Measurements from ENCODE around the gene SHISA4. TPM values are rescaled to one million over a fixed set of nuclear protein-coding genes. Genes with fewer than 3 reads are reported as not detected.
"Not testable (repeated sequence)": the region's sequence is repeated elsewhere in the genome, so short reads cannot be mapped to it uniquely, and the experiment has no call there.

SHISA4 gene
- total RNA-seq, 1 experiment from 2014 or later = 10.9 TPM

DNA sequence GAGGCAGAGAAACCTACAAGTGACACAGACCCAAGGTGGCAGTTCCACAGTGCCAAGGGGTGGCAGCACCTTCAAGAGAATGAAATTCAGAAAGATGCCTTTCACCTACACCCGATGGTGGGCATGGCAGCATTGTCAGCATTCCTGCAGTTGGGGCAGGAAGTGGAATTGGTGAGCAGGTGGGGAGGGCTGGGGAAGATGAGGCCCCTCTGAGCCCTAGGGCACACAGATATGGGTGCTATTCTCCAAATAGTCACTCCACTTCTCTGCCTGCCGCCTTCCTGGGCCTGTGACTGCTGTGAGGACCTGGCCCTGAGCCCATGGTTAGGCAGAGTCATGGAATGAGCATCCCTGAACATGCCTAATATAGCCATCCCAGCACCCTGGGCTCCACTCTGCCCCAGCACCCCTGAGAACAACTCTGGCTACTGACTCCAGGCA lies 8.3 kb downstream of the SHISA4 start:
- DNase-seq (ENCODE audit: low read depth) = no peak

DNA sequence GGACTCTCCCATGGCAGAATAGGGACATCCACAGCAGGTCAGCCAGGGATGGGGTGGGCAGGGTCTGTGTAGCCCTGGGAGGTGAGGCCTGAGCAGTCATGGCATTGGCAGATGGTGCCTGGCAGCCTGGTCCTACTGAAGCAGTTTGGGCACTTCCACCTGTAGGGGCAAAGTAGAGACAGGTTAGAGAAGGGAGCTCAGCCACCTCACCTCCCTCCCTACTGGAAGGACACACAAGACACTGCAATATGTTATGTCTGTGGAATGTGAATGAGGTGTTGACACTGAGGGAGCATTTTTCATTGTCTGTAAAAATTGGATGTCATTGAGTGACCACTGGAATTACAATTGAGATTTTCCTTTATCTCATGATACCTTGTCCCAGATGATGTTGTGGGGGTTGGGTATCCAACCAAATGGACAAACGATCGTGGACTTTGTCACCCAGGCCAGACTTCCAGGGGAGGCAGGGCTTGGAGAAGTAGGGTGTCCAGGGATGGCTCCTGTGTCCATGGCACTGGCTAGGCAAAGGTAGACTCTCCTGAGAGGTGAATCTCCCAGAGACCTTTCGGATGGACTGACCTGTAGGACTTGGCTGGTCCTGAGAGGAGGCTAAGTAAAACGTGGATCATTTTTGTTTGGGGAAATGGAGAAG lies 9.7 kb downstream of the SHISA4 start:
- no peak for DNase-seq (ENCODE audit: low read depth)

DNA sequence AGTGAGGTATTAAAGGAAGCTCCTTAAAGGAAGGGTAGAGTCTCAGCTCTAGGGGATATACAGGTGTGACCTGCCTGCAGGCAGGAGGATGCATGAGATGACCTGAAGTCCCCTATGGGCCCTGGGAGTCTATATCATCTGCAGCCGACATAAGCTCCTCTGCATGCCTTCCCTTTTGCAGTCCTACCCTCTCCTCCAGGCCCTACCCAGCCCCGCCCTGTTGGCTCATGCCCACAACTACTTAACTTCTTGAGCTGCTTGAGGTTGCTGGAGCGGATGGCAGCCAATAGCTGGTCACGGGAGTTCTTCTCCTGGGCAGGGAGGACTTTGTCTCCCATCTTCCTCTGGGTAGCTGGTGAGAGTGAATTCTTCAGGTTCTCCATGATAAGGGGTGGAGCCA lies 10.3 kb downstream of the SHISA4 start:
- no peak for DNase-seq (ENCODE audit: low read depth)

GRCh38 chr1:201899683-201900429 lies 11.2 kb downstream of the SHISA4 start:
- no peak for DNase-seq (ENCODE audit: low read depth)

- no peak for DNase-seq (ENCODE audit: low read depth)
Observed at GRCh38 chr1:201900476-201900875, 11.8 kb downstream of the SHISA4 start.

- DNase-seq (ENCODE audit: low read depth) = not testable (repeated sequence)
Observed at GRCh38 chr1:201901036-201901435, 12.3 kb downstream of the SHISA4 start.

GRCh38 chr1:201902198-201902597 lies 13.5 kb downstream of the SHISA4 start:
- DNase-seq (ENCODE audit: low read depth) = no peak

- DNase-seq (ENCODE audit: low read depth) = no peak
Observed at GRCh38 chr1:201903135-201903534, 14.4 kb downstream of the SHISA4 start.

DNA sequence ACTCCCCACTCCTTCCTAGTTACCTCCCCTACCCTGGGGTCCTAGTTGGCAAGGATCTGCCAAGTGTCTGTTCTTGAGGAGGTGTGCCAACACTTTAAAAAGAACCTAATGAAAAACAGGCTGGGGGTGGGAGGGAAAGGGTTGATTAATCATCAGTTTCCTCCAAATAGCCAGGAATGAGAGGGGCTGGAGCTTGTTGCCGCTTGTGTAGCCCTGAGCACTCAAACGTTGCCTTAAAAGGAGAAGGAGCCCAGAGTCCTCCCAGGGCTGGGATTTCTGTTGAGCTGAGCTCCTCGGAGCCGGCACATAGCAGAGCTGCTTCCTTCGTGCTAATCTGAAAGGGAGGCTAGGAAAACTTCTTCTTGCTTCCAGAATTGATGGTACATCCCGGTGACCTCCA lies 15.9 kb downstream of the SHISA4 start:
- peak; percentile 21 for DNase-seq (ENCODE audit: low read depth)

DNA sequence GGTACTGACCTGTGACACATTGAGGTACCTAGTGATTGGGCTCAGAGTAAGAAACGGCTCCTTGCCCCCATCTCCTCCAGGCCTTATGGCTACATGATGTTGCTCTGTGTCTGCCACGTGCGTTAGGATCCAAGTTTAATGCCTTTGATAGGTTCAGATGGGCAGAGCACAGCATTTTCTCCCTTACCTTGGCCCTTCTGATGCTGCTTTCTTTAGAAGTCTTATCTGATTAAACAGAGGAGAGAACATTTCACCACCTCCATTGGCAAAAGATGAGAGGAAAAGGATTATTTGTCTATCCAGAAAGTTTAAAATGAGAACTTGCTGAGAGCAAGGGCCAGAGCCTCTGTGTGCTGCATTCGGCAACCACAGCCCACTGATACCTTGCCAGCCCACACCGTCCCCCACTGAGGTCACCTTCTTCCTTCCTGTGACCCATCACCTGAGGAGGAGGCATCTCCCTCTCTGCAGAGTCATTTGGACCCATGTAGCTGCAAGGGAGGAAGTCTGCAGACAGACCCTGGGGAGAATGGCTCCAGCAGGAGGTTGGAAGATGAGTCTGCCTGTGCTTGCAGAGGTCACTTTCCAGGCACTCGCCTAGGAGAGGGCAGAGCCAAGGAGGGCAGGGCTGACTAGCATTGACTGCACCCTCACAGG lies 16.7 kb downstream of the SHISA4 start:
- DNase-seq (ENCODE audit: low read depth) = no peak

DNA sequence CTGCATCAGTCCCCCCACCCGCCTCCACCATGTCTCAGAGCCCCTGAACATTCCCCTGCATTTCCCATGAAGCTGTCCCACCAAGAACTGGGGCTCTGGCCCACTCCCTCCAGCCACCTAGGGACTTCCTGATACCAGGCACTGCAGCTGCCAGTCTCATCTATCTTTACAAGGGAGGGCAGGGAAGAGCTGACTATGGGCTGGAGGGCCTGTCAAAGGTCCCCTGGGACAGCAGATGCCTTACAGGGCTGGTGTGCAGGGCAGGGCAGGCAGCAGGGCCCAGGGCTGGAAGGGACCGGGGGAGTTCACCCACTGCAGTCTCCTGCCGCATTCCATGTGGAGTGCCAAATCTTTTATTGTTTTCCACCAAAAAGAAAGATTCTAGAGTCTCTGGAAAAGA lies 17.6 kb downstream of the SHISA4 start:
- no peak for DNase-seq (ENCODE audit: low read depth)

GRCh38 chr1:201907621-201908020 lies 18.9 kb downstream of the SHISA4 start:
- no peak for DNase-seq (ENCODE audit: low read depth)

DNA sequence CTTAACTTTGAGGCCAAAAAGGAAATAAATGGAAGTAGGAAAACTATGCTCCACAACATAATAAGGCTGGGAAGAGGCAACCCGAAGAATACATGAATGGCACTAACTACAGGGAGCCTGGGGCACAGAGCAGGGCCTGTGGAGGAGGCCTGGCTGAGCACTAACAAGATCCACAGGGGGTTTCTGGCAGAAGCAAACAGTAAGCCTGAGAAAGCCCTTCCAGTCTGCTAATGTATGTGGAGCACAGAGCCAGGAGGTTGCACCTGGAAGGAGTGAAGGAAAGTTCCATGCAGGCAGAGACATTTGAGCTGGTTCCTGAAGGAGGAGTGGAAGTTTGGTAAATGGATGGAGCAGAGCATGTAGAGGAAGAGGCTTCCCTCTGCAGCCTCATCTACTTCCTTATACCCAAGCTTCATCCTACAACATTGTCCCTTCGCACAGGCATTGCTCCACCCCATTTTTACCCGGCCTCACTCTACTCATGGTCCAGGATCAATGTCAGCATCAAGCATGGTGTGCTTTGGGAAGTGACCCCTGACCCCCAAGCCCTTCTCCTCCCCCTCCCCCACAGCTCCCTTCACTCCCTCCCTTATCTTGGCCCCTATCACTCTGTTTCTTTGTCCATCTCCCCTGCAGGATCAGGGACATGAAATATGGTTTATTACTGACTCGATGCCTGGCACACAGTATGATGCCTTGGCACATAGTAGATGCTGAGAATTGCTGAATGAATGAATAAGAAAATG lies 23.3 kb downstream of the SHISA4 start:
- DNase-seq (ENCODE audit: low read depth) = no peak

GRCh38 chr1:201912832-201913231 lies 24.1 kb downstream of the SHISA4 start:
- no peak for DNase-seq (ENCODE audit: low read depth)

- no peak for DNase-seq (ENCODE audit: low read depth)
Observed at GRCh38 chr1:201914456-201915235, 25.9 kb downstream of the SHISA4 start.

DNA sequence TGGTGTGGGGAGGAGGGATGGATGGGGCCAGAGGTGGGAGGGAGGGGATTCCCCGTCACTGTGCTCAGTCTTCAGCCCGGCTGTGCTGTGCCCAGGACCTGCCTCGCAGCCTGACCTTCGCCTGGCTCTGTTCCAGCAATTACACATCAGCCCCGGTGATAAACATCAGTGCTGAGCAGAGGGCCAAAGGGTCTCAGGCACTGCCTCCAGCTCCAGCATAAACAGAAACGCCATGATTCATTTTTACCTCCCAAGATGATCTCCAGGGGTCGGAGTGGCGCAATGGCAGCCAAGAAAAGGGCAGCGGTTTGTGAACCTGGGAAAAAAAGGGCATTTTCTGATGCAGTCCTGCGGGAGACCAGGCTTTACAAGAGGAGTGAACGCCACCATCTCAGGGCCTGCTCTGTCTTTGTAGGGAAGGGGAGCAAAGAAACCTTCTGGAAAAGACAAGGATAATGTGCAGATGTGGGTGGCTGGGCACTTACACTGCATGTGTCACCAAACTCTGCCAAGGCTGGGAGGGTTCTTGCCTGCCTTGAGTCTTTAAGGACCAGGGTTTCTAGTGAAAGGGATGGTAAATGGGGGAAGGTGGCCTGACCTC lies 28.1 kb downstream of the SHISA4 start:
- peak; percentile 75 for DNase-seq (ENCODE audit: low read depth)

GRCh38 chr1:201917362-201918033 lies 28.8 kb downstream of the SHISA4 start:
- peak; percentile 23 for DNase-seq (ENCODE audit: low read depth)

DNA sequence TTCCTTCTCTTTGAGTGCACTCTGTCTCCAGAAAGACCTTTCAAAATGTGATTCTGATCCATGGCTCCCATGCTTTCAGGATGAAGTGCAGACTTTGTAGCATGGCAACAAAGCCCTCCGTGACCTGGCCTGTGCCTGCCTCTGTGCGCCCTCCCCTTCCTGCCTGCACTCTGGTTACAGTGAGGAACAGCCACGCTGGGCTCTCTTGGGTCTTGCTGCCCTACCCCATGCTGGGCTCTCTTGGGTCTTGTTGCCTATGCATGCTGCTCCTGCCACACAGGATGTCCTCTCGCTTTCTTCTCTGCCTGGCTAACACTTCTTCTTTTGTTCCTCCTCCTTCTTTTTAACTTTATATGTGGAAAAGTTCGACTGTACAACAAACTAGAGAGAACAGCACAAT lies 29.6 kb downstream of the SHISA4 start:
- no peak for DNase-seq (ENCODE audit: low read depth)

GRCh38 chr1:201921952-201922558 lies 33.4 kb downstream of the SHISA4 start:
- no peak for DNase-seq (ENCODE audit: low read depth)

GRCh38 chr1:201925301-201925567 lies 36.5 kb downstream of the SHISA4 start:
- DNase-seq (ENCODE audit: low read depth) = no peak
